Measurements from ENCODE around the gene ADCY5. TPM values are rescaled to one million over a fixed set of nuclear protein-coding genes. Genes with fewer than 3 reads are reported as not detected.

The ADCY5 gene
- polyA plus RNA-seq, 4 donors: 0.67 to 6.9 (median 5.0) TPM

GRCh38 chr3:123449997-123450604 lies 1.2 kb upstream of the ADCY5 start:
- Histone ChIP-seq H3K27ac (ENCODE audit: low read depth in 1 of 3, low read length in 2 of 3) (peak overlapping the region in 1 of 3 donors; percentile 30), H3K4me1 (ENCODE audit: control insufficient read depth in 3 of 3, insufficient read depth in 2 of 3, low read depth in 1 of 3, low read length in 2 of 3) (peaks cover 0 to 23% (median 0%) of the 10 kb centered on the region in 3 donors), H3K27me3 (ENCODE audit: control insufficient read depth in 3 of 3, insufficient read depth in 3 of 3, low read length in 3 of 3) (peaks cover 14 to 26% (median 16%) of the 10 kb centered on the region in 3 donors), H3K4me3 (ENCODE audit: low read depth in 1 of 3, low read length in 3 of 3) (peak overlapping the region; percentile 38 to 57 (median 55)), H3K36me3 (ENCODE audit: control insufficient read depth in 3 of 3, insufficient read depth in 2 of 3, low read depth in 1 of 3, low read length in 3 of 3) (peaks cover 0 to 3% (median 0%) of the 10 kb centered on the region in 3 donors), H3K9me3 (ENCODE audit: control insufficient read depth in 2 of 2, insufficient read depth in 1 of 2, low read depth in 1 of 2, low read length in 1 of 2) (no peaks in the 10 kb centered on the region)
- DNase-seq: peak in 1 of 2 donors; percentile 47
- 11 to 14% (median 12%) methylated on average over 23 to 33 of the region's 33 CpGs for WGBS, 3 donors
- no peak for FAIRE-seq

DNA sequence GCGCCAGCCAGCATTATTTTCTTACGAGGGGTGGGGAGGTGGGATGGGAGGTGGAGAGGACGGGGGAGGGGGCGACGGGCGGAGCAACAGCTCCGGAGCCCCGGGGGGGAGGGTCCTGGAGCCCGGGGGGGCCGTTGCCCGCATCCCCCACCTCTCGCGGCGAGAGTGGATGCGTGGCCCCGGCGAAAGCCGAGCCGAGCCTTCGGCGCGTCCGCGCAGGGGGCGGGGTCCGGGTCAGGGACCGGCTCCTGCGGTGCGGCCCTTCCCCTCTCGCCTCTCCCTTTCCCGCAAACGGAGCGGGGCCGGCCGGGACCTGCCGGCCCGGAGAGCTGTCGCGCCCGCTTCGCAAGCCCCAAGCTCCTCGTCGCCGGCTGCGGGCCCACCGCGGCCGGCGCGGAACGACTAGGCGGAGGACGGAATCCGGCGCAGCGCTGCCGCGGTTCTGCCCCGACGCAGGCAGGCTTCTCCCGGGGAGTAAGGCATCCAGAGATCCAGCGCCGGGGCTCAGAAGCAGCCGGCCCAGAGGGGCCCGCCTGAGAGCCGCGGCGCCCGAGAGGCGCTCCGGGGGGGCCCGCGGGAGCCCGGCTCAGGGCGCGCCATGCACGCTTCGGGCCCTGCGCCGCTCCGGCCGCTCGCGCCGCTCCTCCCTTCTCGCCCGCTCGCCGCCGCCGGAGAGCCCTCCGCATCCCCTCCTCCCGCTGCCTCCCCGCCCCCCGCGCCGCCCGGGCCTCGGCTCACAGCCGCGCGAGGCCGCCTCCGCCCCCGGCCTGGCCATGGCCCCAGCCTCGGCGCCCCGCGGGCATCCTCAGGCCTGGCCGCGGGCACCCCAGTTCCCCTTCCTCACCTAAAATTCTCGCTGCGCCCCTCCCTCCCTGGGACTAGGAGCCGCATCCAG lies 459 bp upstream of the ADCY5 start:
- Histone ChIP-seq H3K9me3 (ENCODE audit: control insufficient read depth in 2 of 2, insufficient read depth in 1 of 2, low read depth in 1 of 2, low read length in 1 of 2) (no peaks in the 10 kb centered on the region), H3K27me3 (ENCODE audit: control insufficient read depth in 3 of 3, insufficient read depth in 3 of 3, low read length in 3 of 3) (peaks cover 14 to 26% (median 16%) of the 10 kb centered on the region in 3 donors)

DNA sequence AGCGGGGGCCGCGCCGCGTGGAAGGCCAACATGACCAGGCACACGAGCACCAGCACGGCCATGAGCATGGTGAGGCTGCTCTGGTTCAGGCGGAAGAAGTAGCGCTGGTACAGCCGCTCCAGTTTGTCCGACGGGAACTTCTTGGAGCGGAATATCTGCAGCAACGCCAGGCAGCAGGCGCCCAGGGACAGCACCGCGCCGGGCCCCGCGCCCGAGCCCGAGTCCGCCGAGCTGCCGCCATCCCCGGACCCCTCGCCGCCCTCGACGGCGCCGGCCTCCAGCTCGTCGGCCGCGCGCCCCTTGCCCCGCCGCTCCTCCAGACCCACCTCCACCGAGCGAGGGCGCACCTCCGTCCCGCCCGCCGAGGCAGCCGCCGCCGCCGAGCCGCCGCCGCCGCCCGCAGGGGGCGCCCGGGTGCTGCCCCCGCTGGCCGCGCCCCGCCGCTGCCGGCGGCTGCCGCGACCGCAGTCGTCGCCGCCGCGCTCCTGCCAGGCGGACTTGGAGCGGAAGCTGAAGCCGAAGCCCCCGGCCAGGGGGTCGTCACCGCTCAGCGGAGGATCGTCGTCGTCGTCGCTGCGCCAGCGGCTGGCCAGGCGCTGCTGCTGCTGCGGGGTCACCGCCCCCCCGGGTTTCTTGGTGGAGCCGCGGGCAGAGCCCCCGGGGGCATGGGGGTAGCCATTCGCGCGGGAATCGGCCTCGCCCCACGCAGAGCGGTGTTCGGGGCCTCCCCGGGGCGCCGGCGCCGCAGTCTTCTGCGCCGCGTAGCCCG lies 957 bp downstream of the ADCY5 start:
- H3K27me3 ChIP-seq (ENCODE audit: control insufficient read depth in 3 of 3, insufficient read depth in 3 of 3, low read length in 3 of 3): peaks cover 14 to 26% (median 16%) of the 10 kb centered on the region in 3 donors
- DNase-seq (peak; percentile 17 to 76), FAIRE-seq (no peak)
- WGBS, 3 donors: 14 to 24% (median 20%) methylated on average over 67 to 110 of the region's 110 CpGs
- H3K36me3 ChIP-seq (ENCODE audit: control insufficient read depth in 3 of 3, insufficient read depth in 2 of 3, low read depth in 1 of 3, low read length in 3 of 3): peaks cover 0 to 3% (median 0%) of the 10 kb centered on the region in 3 donors
- no peaks in the 10 kb centered on the region for H3K9me3 ChIP-seq (ENCODE audit: control insufficient read depth in 2 of 2, insufficient read depth in 1 of 2, low read depth in 1 of 2, low read length in 1 of 2)
- peaks cover 0 to 23% (median 0%) of the 10 kb centered on the region in 3 donors for H3K4me1 ChIP-seq (ENCODE audit: control insufficient read depth in 3 of 3, insufficient read depth in 2 of 3, low read depth in 1 of 3, low read length in 2 of 3)
- H3K4me3 ChIP-seq (ENCODE audit: low read depth in 1 of 3, low read length in 3 of 3): peak overlapping the region; percentile 19 to 57 (median 41)
- peak overlapping the region in 1 of 3 donors; percentile 48 for H3K27ac ChIP-seq (ENCODE audit: low read depth in 1 of 3, low read length in 2 of 3)

More for the DNA sequence above, 459 bp upstream of the ADCY5 start:
- H3K4me3 ChIP-seq (ENCODE audit: low read depth in 1 of 3, low read length in 3 of 3): peak overlapping the region; percentile 38 to 57 (median 55)
- peaks cover 0 to 3% (median 0%) of the 10 kb centered on the region in 3 donors for H3K36me3 ChIP-seq (ENCODE audit: control insufficient read depth in 3 of 3, insufficient read depth in 2 of 3, low read depth in 1 of 3, low read length in 3 of 3)
- DNase-seq (peak in 1 of 2 donors; percentile 67), FAIRE-seq (no peak)
- peaks cover 0 to 23% (median 0%) of the 10 kb centered on the region in 3 donors for H3K4me1 ChIP-seq (ENCODE audit: control insufficient read depth in 3 of 3, insufficient read depth in 2 of 3, low read depth in 1 of 3, low read length in 2 of 3)
- peak overlapping the region in 2 of 3 donors; percentile 22 to 39 for H3K27ac ChIP-seq (ENCODE audit: low read depth in 1 of 3, low read length in 2 of 3)
- WGBS, 3 donors: 1 to 2% (median 1%) methylated on average over 50 to 114 of the region's 114 CpGs

- Histone ChIP-seq H3K4me3 (ENCODE audit: low read depth in 1 of 3, low read length in 3 of 3) (peak overlapping the region in 1 of 3 donors; percentile 20), H3K36me3 (ENCODE audit: control insufficient read depth in 3 of 3, insufficient read depth in 2 of 3, low read depth in 1 of 3, low read length in 3 of 3) (peaks cover 0 to 5% (median 0%) of the 10 kb centered on the region in 3 donors), H3K9me3 (ENCODE audit: control insufficient read depth in 2 of 2, insufficient read depth in 1 of 2, low read depth in 1 of 2, low read length in 1 of 2) (no peaks in the 10 kb centered on the region), H3K4me1 (ENCODE audit: control insufficient read depth in 3 of 3, insufficient read depth in 2 of 3, low read depth in 1 of 3, low read length in 2 of 3) (peaks cover 0 to 23% (median 0%) of the 10 kb centered on the region in 3 donors), H3K27ac (ENCODE audit: low read depth in 1 of 3, low read length in 2 of 3) (peak overlapping the region in 1 of 3 donors; percentile 39), H3K27me3 (ENCODE audit: control insufficient read depth in 3 of 3, insufficient read depth in 3 of 3, low read length in 3 of 3) (peaks cover 14 to 26% (median 16%) of the 10 kb centered on the region in 3 donors)
- 88 to 95% (median 95%) methylated on average over 27 of the region's 27 CpGs for WGBS, 3 donors
- DNase-seq (no peak), FAIRE-seq (no peak)
Measured at GRCh38 chr3:123447416-123447748, 1.5 kb downstream of the ADCY5 start.

- Histone ChIP-seq H3K27me3 (ENCODE audit: control insufficient read depth in 3 of 3, insufficient read depth in 3 of 3, low read length in 3 of 3) (peaks cover 14 to 26% (median 16%) of the 10 kb centered on the region in 3 donors), H3K4me3 (ENCODE audit: low read depth in 1 of 3, low read length in 3 of 3) (peak overlapping the region in 2 of 3 donors; percentile 3 to 20), H3K4me1 (ENCODE audit: control insufficient read depth in 3 of 3, insufficient read depth in 2 of 3, low read depth in 1 of 3, low read length in 2 of 3) (peaks cover 0 to 23% (median 0%) of the 10 kb centered on the region in 3 donors), H3K36me3 (ENCODE audit: control insufficient read depth in 3 of 3, insufficient read depth in 2 of 3, low read depth in 1 of 3, low read length in 3 of 3) (peaks cover 0 to 5% (median 0%) of the 10 kb centered on the region in 3 donors), H3K9me3 (ENCODE audit: control insufficient read depth in 2 of 2, insufficient read depth in 1 of 2, low read depth in 1 of 2, low read length in 1 of 2) (no peaks in the 10 kb centered on the region), H3K27ac (ENCODE audit: low read depth in 1 of 3, low read length in 2 of 3) (peak overlapping the region in 1 of 3 donors; percentile 43)
- DNase-seq (no peak), FAIRE-seq (no peak)
- 81 to 89% (median 88%) methylated on average over 6 of the region's 6 CpGs for WGBS, 3 donors
Measured at GRCh38 chr3:123446610-123447109, 2.2 kb downstream of the ADCY5 start.

- 73 to 87% (median 81%) methylated on average over 2 of the region's 2 CpGs for WGBS, 3 donors
- Histone ChIP-seq H3K27ac (ENCODE audit: low read depth in 1 of 3, low read length in 2 of 3) (no peak overlapping the region), H3K27me3 (ENCODE audit: control insufficient read depth in 3 of 3, insufficient read depth in 3 of 3, low read length in 3 of 3) (peaks cover 14 to 26% (median 16%) of the 10 kb centered on the region in 3 donors), H3K9me3 (ENCODE audit: control insufficient read depth in 2 of 2, insufficient read depth in 1 of 2, low read depth in 1 of 2, low read length in 1 of 2) (no peaks in the 10 kb centered on the region), H3K4me3 (ENCODE audit: low read depth in 1 of 3, low read length in 3 of 3) (peak overlapping the region in 1 of 3 donors; percentile 20), H3K4me1 (ENCODE audit: control insufficient read depth in 3 of 3, insufficient read depth in 2 of 3, low read depth in 1 of 3, low read length in 2 of 3) (peaks cover 0 to 18% (median 0%) of the 10 kb centered on the region in 3 donors), H3K36me3 (ENCODE audit: control insufficient read depth in 3 of 3, insufficient read depth in 2 of 3, low read depth in 1 of 3, low read length in 3 of 3) (peaks cover 0 to 5% (median 0%) of the 10 kb centered on the region in 3 donors)
- FAIRE-seq (no peak), DNase-seq (no peak)
Measured at GRCh38 chr3:123446210-123446609, 2.7 kb downstream of the ADCY5 start.

DNA sequence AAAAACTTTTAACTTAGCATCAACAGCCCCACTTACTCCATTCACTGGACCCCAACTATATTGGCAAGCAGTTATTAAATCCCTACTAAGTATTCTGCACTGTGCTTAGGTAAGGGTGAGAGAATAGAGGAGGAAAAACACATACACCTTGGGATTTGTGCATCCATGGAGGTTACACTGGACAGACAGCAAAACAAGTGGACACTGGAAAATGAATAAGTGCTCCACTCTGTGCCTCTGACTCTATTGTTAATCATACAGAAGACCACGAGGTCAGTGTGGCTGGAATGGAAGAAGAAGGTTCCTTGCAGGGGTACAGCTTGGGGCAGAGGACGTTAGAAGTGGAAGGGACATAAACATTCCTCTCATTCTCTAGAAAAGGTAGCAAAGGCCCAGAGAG lies 3.2 kb downstream of the ADCY5 start:
- FAIRE-seq (no peak), DNase-seq (no peak)
- peaks cover 0 to 14% (median 0%) of the 10 kb centered on the region in 3 donors for H3K4me1 ChIP-seq (ENCODE audit: control insufficient read depth in 3 of 3, insufficient read depth in 2 of 3, low read depth in 1 of 3, low read length in 2 of 3)
- WGBS, 3 donors: 32 to 51% (median 48%) methylated on average over 2 of the region's 2 CpGs
- H3K27me3 ChIP-seq (ENCODE audit: control insufficient read depth in 3 of 3, insufficient read depth in 3 of 3, low read length in 3 of 3): peaks cover 14 to 24% (median 16%) of the 10 kb centered on the region in 3 donors
- no peaks in the 10 kb centered on the region for H3K9me3 ChIP-seq (ENCODE audit: control insufficient read depth in 2 of 2, insufficient read depth in 1 of 2, low read depth in 1 of 2, low read length in 1 of 2)
- H3K4me3 ChIP-seq (ENCODE audit: low read depth in 1 of 3, low read length in 3 of 3): no peak overlapping the region
- H3K27ac ChIP-seq (ENCODE audit: low read depth in 1 of 3, low read length in 2 of 3): no peak overlapping the region
- H3K36me3 ChIP-seq (ENCODE audit: control insufficient read depth in 3 of 3, insufficient read depth in 2 of 3, low read depth in 1 of 3, low read length in 3 of 3): peaks cover 0 to 5% (median 0%) of the 10 kb centered on the region in 3 donors

All from small intestine (tissue), 7 donors.